Subcutaneous adipose tissue (tissue), 4 donors: ENCODE data around the gene ZNF446. TPM values are rescaled to one million over a fixed set of nuclear protein-coding genes. Genes with fewer than 3 reads are reported as not detected.

Experiments used
- CTCF ChIP-seq: fragments of 450-650 bp; IDR thresholded peaks from one replicate; pipeline ENCODE4 v1.5.1; 2016; ENCODE audit warnings: low read depth, mild to moderate bottlenecking, control low read depth, antibody characterized with exemption, moderate library complexity
- total RNA-seq, 4 donors: library from RNA; depleted of rRNA; stranded (reverse); fragments of >200 nt; gene quantifications; one replicate each; pipeline ENCODE4 v1.1.0, GENCODE V29; 2016

Gene ZNF446
- total RNA-seq, 4 donors from 2014 or later: 9.0 to 16.4 (median 9.4) TPM

- TF ChIP-seq CTCF: no peak
Measured at GRCh38 chr19:58514564-58515022, 38.4 kb downstream of the ZNF446 start.

GRCh38 chr19:58515259-58515658, 39.1 kb downstream of the ZNF446 start:
- TF ChIP-seq CTCF: no peak

GRCh38 chr19:58516246-58516836, 40.2 kb downstream of the ZNF446 start:
- no peak for TF ChIP-seq CTCF

- TF ChIP-seq CTCF: no peak
Measured at GRCh38 chr19:58516964-58517833, 41.0 kb downstream of the ZNF446 start.

- TF ChIP-seq CTCF: no peak
Measured at GRCh38 chr19:58518256-58519086, 42.3 kb downstream of the ZNF446 start.

- no peak for TF ChIP-seq CTCF
Measured at GRCh38 chr19:58519087-58519354, 42.9 kb downstream of the ZNF446 start.
